Measurements from ENCODE around the gene CPNE4. TPM values are rescaled to one million over a fixed set of nuclear protein-coding genes. Genes with fewer than 3 reads are reported as not detected.

Gene CPNE4
- total and polyA plus RNA-seq, 4 donors: 3.2 to 22.8 (median 16.7) TPM

DNA sequence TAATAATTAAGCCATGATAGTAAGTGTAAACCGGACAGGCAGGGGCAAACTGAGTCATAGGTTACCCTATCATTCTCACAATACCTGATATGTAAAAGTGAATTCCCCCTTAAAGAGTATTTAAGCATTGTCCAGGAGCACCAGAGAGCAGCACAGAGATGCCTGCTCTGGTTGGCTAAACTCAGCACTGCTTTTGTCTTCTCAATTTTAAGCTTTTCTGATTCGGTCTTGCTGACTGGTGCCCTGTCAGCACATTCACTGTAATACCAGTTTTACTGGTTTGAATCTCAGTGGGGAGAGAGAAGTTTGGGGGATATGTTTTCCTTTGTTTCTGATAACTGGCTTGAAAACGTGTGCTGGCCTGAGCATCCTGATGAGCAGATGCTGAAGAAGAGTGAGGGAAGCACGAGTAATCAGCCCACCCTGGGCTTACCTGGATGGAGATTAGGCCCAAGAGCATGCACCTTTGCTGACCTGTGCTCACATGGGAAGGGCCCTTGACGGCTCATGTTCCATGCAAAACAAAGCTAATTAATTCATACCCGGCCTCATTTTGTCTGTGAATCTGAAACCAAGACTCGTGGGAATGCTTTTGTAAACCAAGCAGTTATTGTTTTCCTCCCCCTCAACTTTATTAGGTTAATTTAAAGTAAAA is 323.6 kb downstream of the CPNE4 start:
- Histone ChIP-seq H3K4me1 (ENCODE audit: control insufficient read depth, insufficient read depth, low read length) (no peaks in the 10 kb centered on the region), H3K27me3 (ENCODE audit: control insufficient read depth, insufficient read depth, low read length) (no peaks in the 10 kb centered on the region), H3K9me3 (ENCODE audit: control insufficient read depth, insufficient read depth, low read length) (no peaks in the 10 kb centered on the region), H3K36me3 (ENCODE audit: control insufficient read depth, insufficient read depth, low read length) (no peaks in the 10 kb centered on the region), H3K4me3 (ENCODE audit: low read depth, low read length) (no peak overlapping the region), H3K27ac (ENCODE audit: low read depth, low read length) (no peak overlapping the region)
- no peak for DNase-seq (ENCODE audit: low read depth in 4 of 6, low spot score in 6 of 6)
- 48% methylated on average over 4 of the region's 7 CpGs for whole genome bisulfite sequencing (ENCODE audit: insufficient coverage)

DNA sequence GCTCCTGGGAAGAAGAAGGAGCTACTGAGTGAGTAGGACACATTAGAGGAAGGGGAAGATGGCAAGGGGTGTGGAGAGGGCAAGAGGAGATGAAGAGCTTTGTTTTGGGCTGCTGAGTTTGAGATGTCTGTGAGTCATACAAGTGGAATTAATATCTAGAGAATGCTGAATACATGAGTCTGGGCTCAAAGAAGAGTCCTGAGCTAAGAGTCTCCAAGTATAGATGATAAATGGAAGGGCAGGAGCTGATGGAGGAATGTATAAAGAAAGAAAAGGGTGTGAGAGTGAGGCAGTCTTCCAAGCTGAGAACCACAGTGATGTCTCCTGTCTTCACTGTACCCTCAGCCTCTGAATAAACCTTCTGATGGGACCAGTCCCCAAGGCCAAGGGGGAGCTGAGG is 326.6 kb downstream of the CPNE4 start:
- Histone ChIP-seq H3K27ac (ENCODE audit: low read depth, low read length) (no peak overlapping the region), H3K27me3 (ENCODE audit: control insufficient read depth, insufficient read depth, low read length) (no peaks in the 10 kb centered on the region), H3K9me3 (ENCODE audit: control insufficient read depth, insufficient read depth, low read length) (no peaks in the 10 kb centered on the region), H3K4me1 (ENCODE audit: control insufficient read depth, insufficient read depth, low read length) (no peaks in the 10 kb centered on the region), H3K4me3 (ENCODE audit: low read depth, low read length) (no peak overlapping the region), H3K36me3 (ENCODE audit: control insufficient read depth, insufficient read depth, low read length) (no peaks in the 10 kb centered on the region)
- no peak for DNase-seq (ENCODE audit: low read depth in 4 of 6, low spot score in 6 of 6)

DNA sequence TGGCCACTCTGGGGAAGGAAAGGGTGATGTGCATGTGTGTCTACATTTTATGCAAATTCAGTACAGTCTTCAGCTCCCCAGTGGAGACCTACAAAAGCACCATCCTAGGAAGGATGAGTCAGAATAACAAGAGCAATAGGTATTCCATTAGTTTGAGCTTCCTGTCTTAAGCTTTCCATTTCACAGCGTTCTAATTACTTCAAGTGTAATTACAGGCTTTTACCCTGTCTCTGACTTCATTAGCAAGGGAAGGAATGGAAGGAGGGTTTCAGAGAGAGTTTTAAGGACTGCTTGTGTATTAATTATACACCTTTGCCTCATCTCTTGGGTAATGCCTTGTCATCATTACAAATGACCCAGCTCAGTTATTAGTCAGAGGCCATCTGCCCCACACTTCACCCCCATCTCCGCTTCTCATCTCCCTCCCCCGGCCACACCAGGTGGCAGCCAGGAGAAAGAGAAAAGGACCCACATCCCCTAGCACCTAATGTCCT is 329.2 kb downstream of the CPNE4 start:
- H3K27me3 ChIP-seq (ENCODE audit: control insufficient read depth, insufficient read depth, low read length): no peaks in the 10 kb centered on the region
- no peaks in the 10 kb centered on the region for H3K36me3 ChIP-seq (ENCODE audit: control insufficient read depth, insufficient read depth, low read length)
- no peak overlapping the region for H3K27ac ChIP-seq (ENCODE audit: low read depth, low read length)
- H3K9me3 ChIP-seq (ENCODE audit: control insufficient read depth, insufficient read depth, low read length): no peaks in the 10 kb centered on the region
- H3K4me3 ChIP-seq (ENCODE audit: low read depth, low read length): no peak overlapping the region
- no peaks in the 10 kb centered on the region for H3K4me1 ChIP-seq (ENCODE audit: control insufficient read depth, insufficient read depth, low read length)
- DNase-seq (ENCODE audit: low read depth in 4 of 6, low spot score in 6 of 6): peak in 1 of 6 donors; percentile 67
- no CpG with 5 or more reads among the region's 3 CpGs for WGBS (ENCODE audit: insufficient coverage)

DNA sequence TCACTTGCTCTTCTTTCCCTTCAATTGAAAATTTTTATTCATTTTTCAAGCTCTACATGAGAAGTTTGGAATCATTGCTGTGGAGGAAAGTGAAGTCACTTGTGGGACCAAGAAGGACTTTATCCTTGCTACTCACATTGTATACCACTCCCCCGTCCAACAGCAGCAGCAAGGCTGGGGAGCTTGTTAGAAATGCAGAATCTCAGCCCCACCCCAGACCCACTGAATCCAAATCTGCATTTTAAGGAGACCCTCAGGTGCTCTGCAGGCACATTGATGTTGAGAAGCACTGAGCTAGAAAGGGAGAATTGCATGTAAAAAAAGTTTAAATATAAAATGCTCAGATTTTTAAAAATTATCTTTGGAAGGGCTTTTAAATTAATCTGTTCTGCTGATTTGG is 329.7 kb downstream of the CPNE4 start:
- H3K27ac ChIP-seq (ENCODE audit: low read depth, low read length): no peak overlapping the region
- H3K4me1 ChIP-seq (ENCODE audit: control insufficient read depth, insufficient read depth, low read length): no peaks in the 10 kb centered on the region
- no peaks in the 10 kb centered on the region for H3K27me3 ChIP-seq (ENCODE audit: control insufficient read depth, insufficient read depth, low read length)
- no peak overlapping the region for H3K4me3 ChIP-seq (ENCODE audit: low read depth, low read length)
- no peaks in the 10 kb centered on the region for H3K9me3 ChIP-seq (ENCODE audit: control insufficient read depth, insufficient read depth, low read length)
- H3K36me3 ChIP-seq (ENCODE audit: control insufficient read depth, insufficient read depth, low read length): no peaks in the 10 kb centered on the region
- WGBS (ENCODE audit: insufficient coverage): no CpG with 5 or more reads among the region's 1 CpG
- no peak for DNase-seq (ENCODE audit: low read depth in 4 of 6, low spot score in 6 of 6)

DNA sequence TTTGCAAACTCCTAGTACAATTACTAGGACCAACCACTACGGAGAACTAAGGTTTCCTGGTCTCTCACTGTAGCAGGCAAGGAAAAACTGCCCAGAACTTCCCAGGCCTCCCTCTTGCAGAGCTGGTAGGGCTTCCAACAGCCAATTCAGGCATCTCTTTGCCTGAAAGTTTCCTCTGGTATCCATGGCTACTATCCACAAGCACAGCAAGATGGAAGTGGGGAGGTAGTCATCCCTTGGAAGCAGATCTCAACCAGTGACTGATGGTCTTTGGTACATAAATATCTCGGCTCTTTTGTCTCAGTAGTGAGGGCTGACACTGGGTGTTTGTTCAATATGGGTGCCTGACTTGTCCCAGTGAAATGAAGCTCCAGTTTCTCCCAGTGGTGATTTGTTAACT is 330.7 kb downstream of the CPNE4 start:
- Histone ChIP-seq H3K4me3 (ENCODE audit: low read depth, low read length) (no peak overlapping the region), H3K36me3 (ENCODE audit: control insufficient read depth, insufficient read depth, low read length) (no peaks in the 10 kb centered on the region), H3K9me3 (ENCODE audit: control insufficient read depth, insufficient read depth, low read length) (no peaks in the 10 kb centered on the region), H3K4me1 (ENCODE audit: control insufficient read depth, insufficient read depth, low read length) (no peaks in the 10 kb centered on the region), H3K27me3 (ENCODE audit: control insufficient read depth, insufficient read depth, low read length) (no peaks in the 10 kb centered on the region), H3K27ac (ENCODE audit: low read depth, low read length) (no peak overlapping the region)
- peak in 1 of 6 donors; percentile 5 for DNase-seq (ENCODE audit: low read depth in 4 of 6, low spot score in 6 of 6)
- no CpG with 5 or more reads among the region's 2 CpGs for WGBS (ENCODE audit: insufficient coverage)

DNA sequence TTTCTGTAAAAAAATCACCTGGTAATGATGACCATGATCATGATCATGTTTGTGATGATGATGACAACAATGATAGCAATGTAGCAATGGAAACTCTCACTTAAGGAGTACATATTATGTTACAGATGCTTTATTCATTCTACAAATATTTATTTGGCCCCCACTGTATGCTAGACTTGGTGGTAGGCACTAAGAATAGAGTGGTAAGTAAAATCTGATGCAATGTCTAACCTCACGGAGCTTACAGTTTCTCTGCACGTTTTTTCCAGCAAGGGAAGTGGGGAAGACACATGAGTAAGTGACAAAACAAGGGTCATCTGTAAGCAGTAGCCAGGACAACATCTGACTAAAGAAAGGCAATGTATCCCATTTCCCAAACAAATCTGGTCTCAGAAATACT is 332.7 kb downstream of the CPNE4 start:
- WGBS (ENCODE audit: insufficient coverage): 89% methylated on average over 1 of the region's 2 CpGs
- H3K4me1 ChIP-seq (ENCODE audit: control insufficient read depth, insufficient read depth, low read length): no peaks in the 10 kb centered on the region
- DNase-seq (ENCODE audit: low read depth in 4 of 6, low spot score in 6 of 6): no peak
- H3K36me3 ChIP-seq (ENCODE audit: control insufficient read depth, insufficient read depth, low read length): no peaks in the 10 kb centered on the region
- no peak overlapping the region for H3K27ac ChIP-seq (ENCODE audit: low read depth, low read length)
- H3K9me3 ChIP-seq (ENCODE audit: control insufficient read depth, insufficient read depth, low read length): no peaks in the 10 kb centered on the region
- no peak overlapping the region for H3K4me3 ChIP-seq (ENCODE audit: low read depth, low read length)
- H3K27me3 ChIP-seq (ENCODE audit: control insufficient read depth, insufficient read depth, low read length): no peaks in the 10 kb centered on the region

DNA sequence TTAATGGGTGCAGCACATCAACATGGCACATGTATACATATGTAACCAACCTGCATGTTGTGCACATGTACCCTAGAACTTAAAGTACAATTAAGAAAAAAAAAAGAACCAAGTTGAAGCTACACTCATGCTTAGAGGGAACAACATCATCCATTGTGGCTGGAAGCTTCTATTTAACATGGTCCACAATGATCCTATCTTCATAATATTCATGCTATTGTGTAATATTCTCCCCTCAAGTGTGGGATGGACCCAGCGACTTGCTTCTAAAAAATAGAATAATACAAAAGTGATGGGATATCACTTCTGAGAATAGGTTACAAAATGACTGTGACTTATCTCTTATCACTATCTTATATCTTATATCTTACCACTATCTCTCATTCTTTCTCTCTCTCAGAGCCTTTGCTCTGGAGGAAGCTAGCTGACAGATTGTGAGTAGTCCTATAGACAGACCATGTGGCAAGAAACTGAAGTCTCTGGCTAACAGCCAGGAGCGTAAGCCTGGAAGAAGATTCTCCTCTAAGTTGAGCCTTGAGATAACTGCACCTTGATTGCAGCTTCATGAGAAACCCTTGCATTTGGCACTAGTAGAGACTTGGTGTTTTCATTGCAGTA is 333.6 kb downstream of the CPNE4 start:
- Histone ChIP-seq H3K9me3 (ENCODE audit: control insufficient read depth, insufficient read depth, low read length) (no peaks in the 10 kb centered on the region), H3K36me3 (ENCODE audit: control insufficient read depth, insufficient read depth, low read length) (no peaks in the 10 kb centered on the region), H3K4me3 (ENCODE audit: low read depth, low read length) (no peak overlapping the region), H3K27ac (ENCODE audit: low read depth, low read length) (no peak overlapping the region), H3K4me1 (ENCODE audit: control insufficient read depth, insufficient read depth, low read length) (no peaks in the 10 kb centered on the region), H3K27me3 (ENCODE audit: control insufficient read depth, insufficient read depth, low read length) (no peaks in the 10 kb centered on the region)
- DNase-seq (ENCODE audit: low read depth in 4 of 6, low spot score in 6 of 6): no peak
- 62% methylated on average over 1 of the region's 2 CpGs for WGBS (ENCODE audit: insufficient coverage)

DNA sequence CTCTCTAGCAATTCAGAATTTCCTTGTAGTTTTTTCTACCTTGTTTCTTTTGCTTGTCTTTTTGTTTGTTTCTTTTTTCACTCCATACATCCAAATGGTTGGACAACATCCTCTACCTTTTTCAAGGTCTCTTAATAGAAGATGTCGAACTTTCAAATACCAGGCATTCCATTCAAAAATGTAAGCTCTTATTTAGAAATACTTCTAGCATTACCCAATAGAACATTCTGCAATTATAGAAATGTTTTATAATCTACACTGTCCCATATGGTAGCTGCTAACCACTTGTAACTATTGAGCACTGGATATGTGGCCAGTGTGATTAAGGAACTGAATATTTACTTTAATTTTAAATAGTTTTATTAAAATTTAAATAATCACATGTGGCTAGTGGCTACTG is 335.8 kb downstream of the CPNE4 start:
- no CpG with 5 or more reads among the region's 1 CpG for WGBS (ENCODE audit: insufficient coverage)
- H3K9me3 ChIP-seq (ENCODE audit: control insufficient read depth, insufficient read depth, low read length): no peaks in the 10 kb centered on the region
- H3K4me1 ChIP-seq (ENCODE audit: control insufficient read depth, insufficient read depth, low read length): no peaks in the 10 kb centered on the region
- H3K27me3 ChIP-seq (ENCODE audit: control insufficient read depth, insufficient read depth, low read length): no peaks in the 10 kb centered on the region
- H3K36me3 ChIP-seq (ENCODE audit: control insufficient read depth, insufficient read depth, low read length): no peaks in the 10 kb centered on the region
- DNase-seq (ENCODE audit: low read depth in 4 of 6, low spot score in 6 of 6): no peak
- no peak overlapping the region for H3K4me3 ChIP-seq (ENCODE audit: low read depth, low read length)
- H3K27ac ChIP-seq (ENCODE audit: low read depth, low read length): no peak overlapping the region

DNA sequence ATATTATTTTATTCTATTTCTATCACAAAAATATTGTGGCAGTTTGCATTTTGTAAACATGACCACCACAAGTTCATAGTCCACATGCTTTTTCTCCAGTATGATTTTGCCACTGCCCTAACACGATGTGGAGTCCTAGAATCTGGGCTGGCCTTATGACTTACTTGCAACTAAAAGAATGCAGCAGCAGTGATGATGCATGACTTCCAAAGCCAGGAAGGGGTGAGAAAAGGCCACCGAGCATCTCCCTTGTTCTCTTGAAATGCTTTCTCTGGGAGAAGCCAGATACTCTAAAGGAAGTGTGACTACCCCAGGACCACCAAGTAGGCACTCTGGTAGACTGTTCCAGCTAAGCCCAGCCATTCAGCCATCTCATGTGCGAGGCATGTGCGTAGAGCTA is 340.4 kb downstream of the CPNE4 start:
- Histone ChIP-seq H3K9me3 (ENCODE audit: control insufficient read depth, insufficient read depth, low read length) (no peaks in the 10 kb centered on the region), H3K4me3 (ENCODE audit: low read depth, low read length) (no peak overlapping the region), H3K27me3 (ENCODE audit: control insufficient read depth, insufficient read depth, low read length) (no peaks in the 10 kb centered on the region), H3K27ac (ENCODE audit: low read depth, low read length) (no peak overlapping the region), H3K36me3 (ENCODE audit: control insufficient read depth, insufficient read depth, low read length) (no peaks in the 10 kb centered on the region), H3K4me1 (ENCODE audit: control insufficient read depth, insufficient read depth, low read length) (no peaks in the 10 kb centered on the region)
- no peak for DNase-seq (ENCODE audit: low read depth in 4 of 6, low spot score in 6 of 6)
- WGBS (ENCODE audit: insufficient coverage): 91% methylated on average over 4 of the region's 4 CpGs

DNA sequence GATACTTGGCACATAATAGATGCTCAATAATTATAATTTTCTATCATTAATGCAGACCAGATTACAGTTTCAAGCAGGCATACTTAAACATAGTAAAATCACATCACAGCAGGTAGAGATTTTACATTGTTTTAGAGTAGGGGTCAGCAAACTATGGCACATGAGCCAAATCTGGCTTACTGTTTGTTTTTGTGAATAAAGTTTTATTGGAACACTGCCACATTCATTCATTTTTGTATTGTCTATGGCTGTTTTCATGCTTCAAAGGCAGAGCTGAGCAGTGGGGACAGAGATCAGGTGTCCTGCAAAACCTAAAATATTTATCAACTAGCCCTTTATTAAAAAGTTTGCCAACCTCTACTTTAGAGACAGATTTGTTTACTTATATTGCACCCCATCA is 342.5 kb downstream of the CPNE4 start:
- Histone ChIP-seq H3K9me3 (ENCODE audit: control insufficient read depth, insufficient read depth, low read length) (no peaks in the 10 kb centered on the region), H3K27ac (ENCODE audit: low read depth, low read length) (no peak overlapping the region), H3K27me3 (ENCODE audit: control insufficient read depth, insufficient read depth, low read length) (no peaks in the 10 kb centered on the region), H3K4me1 (ENCODE audit: control insufficient read depth, insufficient read depth, low read length) (no peaks in the 10 kb centered on the region), H3K4me3 (ENCODE audit: low read depth, low read length) (no peak overlapping the region), H3K36me3 (ENCODE audit: control insufficient read depth, insufficient read depth, low read length) (no peaks in the 10 kb centered on the region)
- DNase-seq (ENCODE audit: low read depth in 4 of 6, low spot score in 6 of 6): no peak

All from spinal cord (tissue), 10 donors.